Endothelial cell of umbilical vein (primary cell): ENCODE data around the gene ADCYAP1R1. TPM values are rescaled to one million over a fixed set of nuclear protein-coding genes. Genes with fewer than 3 reads are reported as not detected.

Experiments
- BruUV-seq: library from RNA; stranded (reverse); fragments of 400-500 nt; replicated peaks from 2 replicates; lab custom pipeline; 2021; lab: Mats Ljungman, UMichigan
- CTCF ChIA-PET: fragments of 300-600, 350-600 bp; sonication (Branson Sonifier 250); formaldehyde crosslinking; loops from one replicate; lab custom pipeline; 2021; ENCODE audit warnings: antibody characterized with exemption, inconsistent platforms; lab: Charles Lee
- POLR2A ChIA-PET: fragments of 300-600, 350-600 bp; sonication (Branson Sonifier 250); formaldehyde crosslinking; loops from one replicate; lab custom pipeline; 2021; ENCODE audit warnings: antibody characterized with exemption, inconsistent platforms; lab: Charles Lee
- DNase-seq: peaks from one replicate; pipeline ENCODE4 v3.0.0-alpha.2; 2011; ENCODE audit warnings: low read depth, low spot score
- FAIRE-seq: peaks from 2 replicates; lab custom pipeline; 2011; peaks lifted over from hg19 to GRCh38; lab: Jason Lieb, UNC
- H2AFZ ChIP-seq: 2 replicates; pipeline ENCODE4 v1.6.0; 2012; ENCODE audit warnings: low read depth, low read length, control low read depth, inconsistent platforms
- H3K27ac ChIP-seq: 2 replicates; pipeline ENCODE4 v1.5.1; 2011; ENCODE audit warnings: low read depth, mild to moderate bottlenecking, control low read depth, low read length, moderate library complexity; ENCODE audit not compliant: insufficient read depth
- H3K27me3 ChIP-seq, 2 experiments: 2 replicates each; pipeline versions ENCODE4 v1.6.0 to v1.6.1; 2011; ENCODE audit warnings: low read length in 2 of 2, mixed read lengths in 1 of 2; ENCODE audit not compliant: control insufficient read depth in 2 of 2, insufficient read depth in 2 of 2
- H3K36me3 ChIP-seq, 2 experiments: 2 replicates in 1 of 2; 3 replicates in 1 of 2; pipeline ENCODE4 v1.5.1; 2011; ENCODE audit warnings: low read length in 2 of 2, mild to moderate bottlenecking in 1 of 2, moderate library complexity in 1 of 2; ENCODE audit not compliant: control insufficient read depth in 2 of 2, insufficient read depth in 2 of 2; ENCODE audit errors: extremely low read depth in 1 of 2
- H3K4me1 ChIP-seq: 3 replicates; pipeline ENCODE4 v1.5.1; 2011; ENCODE audit warnings: mild to moderate bottlenecking, low read length; ENCODE audit not compliant: control insufficient read depth, insufficient read depth; ENCODE audit errors: extremely low read depth
- H3K4me2 ChIP-seq: 2 replicates; pipeline ENCODE4 v1.6.1; 2011; ENCODE audit warnings: low read length, control low read depth, mixed read lengths; ENCODE audit not compliant: insufficient read depth
- H3K4me3 ChIP-seq, 3 experiments: fragments of 200-600 bp in 1 of 3; sonication (generic), shearing (Covaris generic) in 1 of 3; replicated peaks in 1 of 3; 2 replicates each; pipeline ENCODE4 v1.5.1; 2011 to 2016; ENCODE audit warnings: control low read depth in 3 of 3, low read length in 3 of 3, mild to moderate bottlenecking in 2 of 3, inconsistent platforms in 1 of 3, low read depth in 1 of 3, moderate library complexity in 1 of 3; ENCODE audit not compliant: insufficient read depth in 1 of 3
- H3K79me2 ChIP-seq: 2 replicates; pipeline ENCODE4 v1.6.0; 2012; ENCODE audit warnings: low read length, inconsistent platforms; ENCODE audit not compliant: control insufficient read depth, insufficient read depth
- H3K9ac ChIP-seq: replicated peaks from 2 replicates; pipeline ENCODE3; 2011; ENCODE audit warnings: low read length, control low read depth; ENCODE audit not compliant: insufficient read depth; ENCODE audit errors: extremely low read depth
- H3K9me1 ChIP-seq: replicated peaks from 3 replicates; pipeline ENCODE4 v1.6.0; 2011; ENCODE audit warnings: mild to moderate bottlenecking, low read length; ENCODE audit not compliant: control insufficient read depth, insufficient read depth; ENCODE audit errors: extremely low read depth
- H3K9me3 ChIP-seq: replicated peaks from 2 replicates; pipeline ENCODE4 v1.5.1; 2012; ENCODE audit warnings: low read length, inconsistent platforms; ENCODE audit not compliant: control insufficient read depth, insufficient read depth
- H4K20me1 ChIP-seq: replicated peaks from 2 replicates; pipeline ENCODE3; 2011; ENCODE audit warnings: mild to moderate bottlenecking, low read length; ENCODE audit not compliant: control insufficient read depth, insufficient read depth; ENCODE audit errors: extremely low read depth
- CTCF ChIP-seq, 2 donors: IDR thresholded peaks; 1 replicate in 1 of 2; 2 replicates in 1 of 2; pipeline ENCODE4 v1.5.1; 2011; ENCODE audit warnings: low read length in 2 of 2, mild to moderate bottlenecking in 2 of 2, moderate library complexity in 2 of 2, control low read depth in 1 of 2, inconsistent platforms in 1 of 2, low read depth in 1 of 2; ENCODE audit not compliant: insufficient read depth in 1 of 2; ENCODE audit errors: extremely low read depth in 1 of 2
- EZH2 ChIP-seq: IDR thresholded peaks from 2 replicates; pipeline ENCODE4 v1.6.1; 2012; ENCODE audit warnings: borderline replicate concordance, low read depth, mild to moderate bottlenecking, moderate library complexity, low read length, inconsistent platforms; ENCODE audit not compliant: severe bottlenecking
- FOS ChIP-seq: IDR thresholded peaks from 2 replicates; pipeline ENCODE4 v1.6.1; 2011; ENCODE audit warnings: mild to moderate bottlenecking, low read length, moderate library complexity, borderline replicate concordance; ENCODE audit not compliant: insufficient read depth
- GATA2 ChIP-seq: IDR thresholded peaks from 2 replicates; pipeline ENCODE4 v1.7.0; 2011; ENCODE audit warnings: low read depth, mild to moderate bottlenecking, moderate library complexity, mixed read lengths, low read length; ENCODE audit not compliant: insufficient read length, insufficient read depth
- JUN ChIP-seq: IDR thresholded peaks from 2 replicates; pipeline ENCODE4 v1.6.1; 2011; ENCODE audit warnings: borderline replicate concordance, low read depth; ENCODE audit not compliant: insufficient read length, insufficient read depth
- MAX ChIP-seq: IDR thresholded peaks from 2 replicates; pipeline ENCODE4 v1.6.1; 2011; ENCODE audit not compliant: insufficient read depth, insufficient read length
- MYC ChIP-seq: IDR thresholded peaks from one replicate; pipeline ENCODE4 v1.6.1; 2011; ENCODE audit warnings: mild to moderate bottlenecking, low read depth, low read length
- POLR2A ChIP-seq: IDR thresholded peaks from 2 replicates; pipeline ENCODE4 v1.6.1; 2012; ENCODE audit warnings: low read depth, mild to moderate bottlenecking, control low read depth, low read length
- POLR2AphosphoS5 ChIP-seq: IDR thresholded peaks from 2 replicates; pipeline ENCODE4 v1.6.1; 2012; ENCODE audit warnings: low read depth, mild to moderate bottlenecking, control low read depth, low read length, moderate library complexity; ENCODE audit not compliant: insufficient read depth
- dilution Hi-C: fragments of 300-500 bp; cut with MboI; formaldehyde crosslinking; loops from one replicate; pipeline ENCODE4 v1.15.0; 2019; ENCODE audit warnings: low sequenced_read_pairs; ENCODE audit not compliant: extremely low pct_ligation_motif_present
- intact Hi-C: fragments of 100-400 bp; cut with micrococcal nuclease; formaldehyde crosslinking; loops from one replicate; pipeline ENCODE4 v1.10.0; 2022
- polyA plus RNA-seq, 4 experiments: library from polyadenylated mRNA; depleted of rRNA in 3 of 4; stranded (reverse) in 3 of 4; unstranded in 1 of 4; fragments of >200 nt; gene quantifications; 2 replicates each; pipeline versions ENCODE4 v1.2.1 to v1.2.3, GENCODE V29; 2011 to 2012; ENCODE audit warnings: missing spikeins in 1 of 4
- total RNA-seq: library from RNA; stranded (reverse); gene quantifications from 2 replicates; pipeline ENCODE4 v1.2.3, GENCODE V29; 2021

ADCYAP1R1 gene
- total and polyA plus RNA-seq, 2 donors (not counting 3 experiments of a cell fraction or from before 2014, with no cell fraction given): 0.04 TPM; not detected in 1

GRCh38 chr7:31105256-31105950, 53.3 kb downstream of the ADCYAP1R1 start:
- Histone ChIP-seq H3K27me3 (no peaks in the 10 kb centered on the region), H3K79me2 (no peaks in the 10 kb centered on the region), H3K27ac (no peak overlapping the region), H4K20me1 (no peaks in the 10 kb centered on the region), H3K36me3 (no peaks in the 10 kb centered on the region), H3K4me1 (no peaks in the 10 kb centered on the region), H2AFZ (no peak overlapping the region), H3K4me3 (no peak overlapping the region), H3K4me2 (no peak overlapping the region), H3K9me1 (no peaks in the 10 kb centered on the region), H3K9me3 (no peaks in the 10 kb centered on the region), H3K9ac (no peak overlapping the region)
- TF ChIP-seq POLR2A (no peak), JUN (no peak), FOS (no peak), GATA2 (no peak), EZH2 (no peak), MYC (no peak), MAX (no peak), POLR2AphosphoS5 (no peak), CTCF (IDR thresholded peaks at IDR 0.05; ENCODE audit: extremely low read depth in 1 of 2, insufficient read depth in 1 of 2, low read depth in 1 of 2, low read length in 2 of 2) (no peak)
- ChIA-PET POLR2A (no interaction called here), CTCF (interaction anchor here (1.2 to 4.4 kb wide), 3 partner anchors 17 to 122 kb away, joined by 3 to 22 read pairs (median 5); no protein-coding TSS in a partner anchor)
- FAIRE-seq (no peak), DNase-seq (no peak)
- no TSS peak for BruUV-seq
- dilution Hi-C loops: no loop called here
- intact Hi-C loops: no loop called here
